ENCODE results near the gene ULK2.

DNA sequence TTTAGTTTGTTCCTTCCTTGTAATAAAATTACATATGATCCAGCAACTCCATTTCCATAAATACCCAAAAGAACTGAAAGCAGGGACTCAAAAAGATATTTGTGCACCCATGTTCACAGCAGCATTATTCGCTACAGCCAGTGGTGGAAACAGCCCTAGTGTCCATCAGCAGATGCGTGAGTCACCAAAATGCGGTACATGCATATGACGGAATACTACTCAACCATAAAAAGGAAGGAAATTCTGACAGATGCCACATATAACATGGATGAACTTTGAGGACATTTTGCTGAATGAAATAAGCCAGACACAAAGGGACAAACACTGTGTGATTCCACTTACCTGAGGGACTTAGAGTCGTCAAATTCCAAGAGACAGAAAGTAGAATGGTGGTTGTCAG, 142.2 kb downstream of the ULK2 start:
- TF ChIP-seq, protein P1, sequence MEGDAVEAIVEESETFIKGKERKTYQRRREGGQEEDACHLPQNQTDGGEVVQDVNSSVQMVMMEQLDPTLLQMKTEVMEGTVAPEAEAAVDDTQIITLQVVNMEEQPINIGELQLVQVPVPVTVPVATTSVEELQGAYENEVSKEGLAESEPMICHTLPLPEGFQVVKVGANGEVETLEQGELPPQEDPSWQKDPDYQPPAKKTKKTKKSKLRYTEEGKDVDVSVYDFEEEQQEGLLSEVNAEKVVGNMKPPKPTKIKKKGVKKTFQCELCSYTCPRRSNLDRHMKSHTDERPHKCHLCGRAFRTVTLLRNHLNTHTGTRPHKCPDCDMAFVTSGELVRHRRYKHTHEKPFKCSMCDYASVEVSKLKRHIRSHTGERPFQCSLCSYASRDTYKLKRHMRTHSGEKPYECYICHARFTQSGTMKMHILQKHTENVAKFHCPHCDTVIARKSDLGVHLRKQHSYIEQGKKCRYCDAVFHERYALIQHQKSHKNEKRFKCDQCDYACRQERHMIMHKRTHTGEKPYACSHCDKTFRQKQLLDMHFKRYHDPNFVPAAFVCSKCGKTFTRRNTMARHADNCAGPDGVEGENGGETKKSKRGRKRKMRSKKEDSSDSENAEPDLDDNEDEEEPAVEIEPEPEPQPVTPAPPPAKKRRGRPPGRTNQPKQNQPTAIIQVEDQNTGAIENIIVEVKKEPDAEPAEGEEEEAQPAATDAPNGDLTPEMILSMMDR (IDR thresholded peaks at IDR 0.05): no peak
- TF ChIP-seq POLR2A (IDR thresholded peaks at IDR 0.05): no peak

Measured in testis (tissue), 2 donors.